SK-MEL-5 (cell line): ENCODE results near the gene TM9SF3. TPM values are rescaled to one million over a fixed set of nuclear protein-coding genes. Genes with fewer than 3 reads are reported as not detected.
"Not testable (repeated sequence)": the region's sequence is repeated elsewhere in the genome, so short reads cannot be mapped to it uniquely, and the experiment has no call there.

Source experiments
- DNase-seq: peaks from one replicate; pipeline ENCODE4 v3.0.0-alpha.2; 2016; ENCODE audit warnings: low read depth, low spot score
- in situ Hi-C: cut with HindIII; loops from 2 replicates; pipeline ENCODE4 v1.10.0; 2016; ENCODE audit warnings: low sequenced_read_pairs, high pct_unique_total_duplicates, low pct_unique_long_range_greater_than_20kb
- total RNA-seq: library from RNA; depleted of rRNA; stranded (reverse); fragments of >200 nt; shearing (Covaris generic); gene quantifications from 2 replicates; pipeline ENCODE4 v1.2.3, GENCODE V29; 2014

Gene TM9SF3
- total RNA-seq, 1 experiment from 2014 or later = 47.1 TPM

DNA sequence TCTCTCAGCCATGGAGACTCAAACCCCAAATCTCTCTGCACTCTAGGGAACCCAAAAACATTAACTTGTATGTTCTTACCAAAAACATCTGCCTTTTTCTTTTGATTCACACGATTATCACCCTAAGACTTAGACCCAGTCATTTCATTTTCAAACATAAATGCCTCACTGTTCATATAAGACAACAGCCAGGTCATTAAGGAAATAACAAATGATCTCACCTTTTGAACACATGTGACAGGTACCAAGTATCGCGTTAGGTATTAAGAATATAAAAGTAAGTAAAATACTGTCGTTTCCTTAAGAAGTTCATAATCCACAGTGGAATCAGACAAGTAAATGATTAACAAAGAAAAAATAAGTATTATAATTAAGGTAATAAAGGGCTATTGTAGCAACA is 8.8 kb downstream of the TM9SF3 start:
- in situ Hi-C loops = no loop called here
- no peak for DNase-seq

DNA sequence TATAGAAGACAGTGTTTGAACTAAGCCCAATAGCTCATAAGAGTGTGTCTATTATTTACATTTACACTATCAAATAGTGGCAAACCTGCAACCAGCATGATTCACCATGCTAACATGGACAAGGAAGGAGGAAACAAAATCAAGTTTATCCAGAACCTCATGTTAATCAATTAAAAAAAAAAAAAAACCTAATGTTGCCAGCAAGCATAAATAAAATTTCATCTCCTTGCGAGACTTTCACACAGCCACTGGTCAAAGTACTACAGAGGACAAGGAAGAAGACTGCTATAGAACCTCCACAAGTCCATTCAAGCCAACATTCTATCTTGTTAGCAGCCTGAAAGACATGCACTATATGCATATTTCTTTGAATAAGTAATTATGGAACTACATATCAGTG is 9.7 kb downstream of the TM9SF3 start:
- DNase-seq = no peak
- in situ Hi-C loops = no loop called here

DNA sequence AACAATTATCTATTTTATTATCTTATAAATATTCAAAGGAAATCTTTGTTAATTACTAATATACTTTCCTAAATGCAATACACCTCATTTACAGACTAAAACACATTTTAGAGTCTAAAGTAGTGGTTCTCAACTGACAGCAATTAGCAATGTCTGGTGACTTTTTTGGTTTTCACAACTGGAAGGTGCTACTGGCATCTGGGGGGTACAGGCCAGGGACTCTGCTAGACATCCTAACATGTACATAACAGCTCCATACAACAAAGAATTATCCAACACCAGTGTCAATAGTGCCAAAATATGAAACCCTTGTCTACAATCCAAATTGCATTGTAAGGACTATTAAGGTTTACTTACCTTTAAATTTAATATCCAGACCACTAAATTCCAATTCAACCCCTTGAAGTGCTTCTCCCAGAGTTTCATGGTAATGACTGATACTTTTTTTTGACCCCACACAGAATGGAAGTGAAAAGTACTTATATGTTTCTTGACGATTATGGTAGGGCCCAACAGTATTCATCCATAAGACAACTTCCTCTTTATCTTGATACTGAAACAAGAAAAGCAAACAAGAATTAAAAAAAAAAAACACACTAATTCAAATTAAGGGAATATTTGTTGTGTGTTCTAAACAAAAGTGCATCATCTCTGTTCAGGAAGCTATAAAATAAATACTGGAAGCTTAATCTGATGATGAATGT is 10.4 kb downstream of the TM9SF3 start:
- in situ Hi-C loops = no loop called here
- no peak for DNase-seq

DNA sequence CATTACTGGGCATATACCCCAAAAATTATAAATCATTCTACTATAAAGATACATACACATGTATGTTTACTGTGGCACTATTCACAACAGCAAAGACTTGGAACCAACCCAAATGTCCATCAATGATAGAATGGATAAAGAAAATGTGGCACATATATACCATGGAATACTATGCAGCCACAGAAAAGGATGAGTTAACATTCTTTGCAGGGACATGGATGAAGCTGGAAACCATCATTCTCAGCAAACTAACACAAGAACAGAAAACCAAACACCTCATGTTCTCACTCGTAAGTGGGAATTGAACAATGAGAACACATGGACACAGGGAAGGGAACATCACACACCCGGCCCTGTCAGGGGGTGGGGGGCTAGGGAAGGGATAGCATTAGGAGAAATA is 12.2 kb downstream of the TM9SF3 start:
- DNase-seq, in situ Hi-C loops: not testable (repeated sequence)

DNA sequence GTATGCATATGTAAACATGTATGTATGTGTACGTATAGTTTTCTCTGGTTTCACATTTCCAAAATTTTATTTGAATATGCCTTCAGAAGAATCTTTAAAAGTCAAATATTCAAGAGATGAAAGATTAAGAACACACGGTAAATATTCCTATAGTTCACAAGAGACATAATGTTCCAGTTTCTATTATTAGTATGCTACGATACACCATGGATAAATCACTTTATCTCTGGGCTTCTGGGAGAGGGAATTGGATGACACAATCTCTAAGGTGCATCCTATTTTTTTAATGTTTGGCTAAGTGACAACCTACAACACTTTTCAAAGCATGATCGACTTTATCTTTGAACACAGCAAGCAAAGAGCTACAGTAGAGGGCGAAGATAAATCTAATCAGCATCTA is 13.8 kb downstream of the TM9SF3 start:
- in situ Hi-C loops = no loop called here
- DNase-seq = no peak

DNA sequence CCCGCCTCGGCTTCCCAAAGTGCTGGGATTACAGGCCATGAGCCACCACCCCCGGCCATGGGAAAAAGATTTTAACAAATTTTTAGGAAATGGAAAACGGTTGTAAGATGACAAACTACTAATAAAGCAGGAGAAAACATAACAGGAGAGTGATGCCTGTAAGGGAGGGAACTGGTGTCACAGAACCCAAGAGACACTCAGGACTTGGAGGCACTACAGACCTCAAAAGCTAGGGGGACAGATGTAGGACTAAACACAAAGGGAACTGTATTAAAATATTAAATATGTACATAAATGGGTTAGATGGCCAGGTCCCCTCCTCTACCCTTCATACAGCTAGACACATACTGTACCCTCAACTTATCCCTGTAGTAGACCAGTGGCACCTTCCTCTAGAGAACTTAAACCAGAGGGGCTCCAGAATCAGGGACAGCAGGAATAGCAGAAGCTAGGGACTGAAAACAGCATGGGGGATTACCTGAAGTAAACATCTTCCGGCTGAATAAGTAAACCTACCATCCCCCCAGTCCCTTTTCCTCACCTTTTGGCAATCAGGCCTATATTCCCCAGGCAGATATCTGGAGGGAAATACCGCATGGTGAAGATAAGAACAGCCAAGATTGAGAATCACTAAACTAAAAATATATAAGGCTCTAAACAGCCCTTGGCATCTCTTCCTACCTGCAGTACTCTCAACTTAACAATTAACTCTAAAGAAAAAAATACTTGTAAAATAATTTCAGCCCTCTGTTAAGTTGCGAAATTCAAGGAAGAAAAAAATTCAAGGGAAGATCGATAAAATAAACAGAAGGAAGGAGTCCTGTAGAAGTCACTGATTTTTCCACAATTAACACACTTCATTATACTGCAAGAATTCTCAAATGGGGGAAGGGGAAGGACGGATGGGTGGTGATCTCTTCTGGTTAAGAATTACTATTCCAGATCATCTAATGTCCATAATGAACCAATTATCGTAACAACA is 15.5 kb downstream of the TM9SF3 start:
- DNase-seq = no peak
- in situ Hi-C loops = no loop called here

DNA sequence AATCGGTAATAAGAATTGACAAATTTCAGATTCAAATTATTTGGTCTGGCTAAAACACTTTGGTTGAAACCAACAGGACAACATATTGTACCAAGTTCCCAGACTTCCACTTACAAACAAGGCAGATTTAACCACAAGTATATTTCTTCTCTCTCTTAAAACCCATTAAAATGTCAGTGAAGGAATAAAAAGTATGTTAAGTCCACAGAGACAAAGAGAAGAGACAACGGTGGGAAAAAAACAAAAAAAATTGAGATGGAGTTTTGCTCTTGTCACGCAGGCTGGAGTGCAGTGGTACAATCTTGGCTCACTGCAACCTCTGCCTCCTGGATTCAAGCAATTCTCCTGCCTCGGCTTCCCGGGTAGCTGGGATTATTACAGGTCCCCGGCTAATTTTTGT is 16.3 kb downstream of the TM9SF3 start:
- in situ Hi-C loops = no loop called here
- DNase-seq = no peak

DNA sequence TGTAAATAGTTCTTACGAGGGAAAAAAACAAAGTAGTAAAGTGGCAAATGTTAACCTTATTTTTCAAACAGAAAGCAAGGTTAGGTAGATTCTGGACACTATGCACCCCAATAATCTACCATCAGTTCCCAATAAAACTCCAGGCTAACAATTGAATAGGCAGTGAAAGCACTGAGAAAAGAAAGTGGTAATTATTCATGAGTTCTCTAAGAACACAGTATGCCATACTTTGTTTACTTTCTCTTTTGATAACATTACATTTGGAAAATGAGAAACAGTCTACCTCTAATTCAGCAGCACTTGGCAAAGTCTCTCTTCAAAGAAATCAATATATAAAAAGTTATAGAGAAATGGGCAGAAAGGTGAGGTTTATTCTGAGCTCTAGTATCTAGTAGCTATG is 18.4 kb downstream of the TM9SF3 start:
- in situ Hi-C loops = no loop called here
- no peak for DNase-seq

DNA sequence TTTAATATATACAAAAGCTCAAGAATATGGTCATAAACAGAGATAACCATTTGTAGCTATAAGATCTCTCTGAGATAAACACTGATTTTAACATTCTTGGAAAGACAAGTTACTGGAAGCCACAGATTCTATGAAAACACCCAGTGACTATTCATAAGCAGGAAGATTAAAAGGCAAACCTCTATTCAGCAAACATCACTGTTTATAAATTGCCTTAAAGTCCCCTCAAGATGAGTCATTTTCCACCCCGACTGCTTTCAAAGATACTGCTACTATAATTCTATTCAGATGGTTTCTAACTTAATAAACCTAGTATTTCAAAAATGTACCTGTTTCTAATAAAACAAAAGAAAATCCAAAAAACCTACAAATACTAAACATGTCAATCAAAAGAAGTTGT is 21.0 kb downstream of the TM9SF3 start:
- in situ Hi-C loops = no loop called here
- DNase-seq = peak; percentile 2

DNA sequence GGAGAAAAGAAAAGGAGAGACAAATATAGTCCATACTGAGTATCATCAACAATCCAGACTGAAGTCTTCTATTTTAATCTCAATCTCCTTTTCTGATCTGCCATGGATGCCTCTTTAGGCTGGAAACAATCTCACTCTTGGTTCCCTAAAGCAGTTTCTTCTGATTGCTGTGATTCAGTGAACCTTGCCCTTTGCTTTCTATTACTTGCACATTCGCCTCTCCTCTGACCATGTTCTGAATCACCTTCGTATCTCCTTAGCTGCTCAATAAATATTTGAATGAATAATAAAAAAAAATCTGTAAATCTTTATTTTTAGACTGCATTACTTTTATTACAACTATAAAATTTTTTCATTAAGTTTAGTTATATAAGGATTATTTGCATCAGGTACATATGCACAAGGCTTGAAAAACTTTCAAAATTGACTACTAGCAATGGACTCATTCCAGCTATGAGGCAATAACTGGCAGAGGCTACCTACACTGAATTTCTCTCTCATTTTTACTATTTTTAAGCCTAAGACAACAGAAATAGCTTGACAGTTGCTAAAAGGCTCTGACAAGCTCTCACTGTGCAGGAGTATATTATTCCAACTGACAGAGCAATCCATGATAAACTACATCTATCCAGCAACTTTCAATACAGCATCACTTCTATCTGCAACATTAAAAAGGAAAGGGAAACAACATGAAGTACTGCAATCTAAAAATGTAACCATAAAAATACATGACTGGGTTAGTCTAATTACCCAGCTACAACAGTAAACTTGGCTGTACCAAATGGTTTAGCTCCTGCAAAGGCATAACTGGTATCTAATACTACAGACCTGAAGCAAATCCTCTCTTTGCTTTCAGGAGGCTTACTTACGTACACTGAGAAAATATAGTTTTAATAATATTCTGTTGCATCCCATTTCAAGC is 25.6 kb downstream of the TM9SF3 start:
- DNase-seq = no peak
- in situ Hi-C loops = no loop called here

DNA sequence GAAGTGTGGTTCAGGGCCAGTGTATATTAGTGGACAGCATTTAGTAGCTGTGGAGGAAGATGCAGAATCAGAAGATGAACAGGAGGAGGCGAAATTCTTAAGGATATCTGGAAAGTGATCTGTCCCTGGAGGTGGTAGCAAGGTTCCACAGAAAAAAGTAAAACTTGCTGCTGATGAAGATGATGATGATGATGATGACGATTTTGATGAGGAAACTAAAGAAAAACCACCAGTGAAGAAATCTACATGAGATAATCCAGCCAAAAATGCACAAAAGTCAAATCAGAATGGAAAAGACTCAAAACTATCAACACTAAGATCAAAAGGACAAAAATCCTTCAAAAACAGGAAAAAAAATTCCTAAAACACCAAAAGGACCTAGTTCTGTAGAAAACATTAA is 26.3 kb downstream of the TM9SF3 start:
- in situ Hi-C loops = no loop called here

DNA sequence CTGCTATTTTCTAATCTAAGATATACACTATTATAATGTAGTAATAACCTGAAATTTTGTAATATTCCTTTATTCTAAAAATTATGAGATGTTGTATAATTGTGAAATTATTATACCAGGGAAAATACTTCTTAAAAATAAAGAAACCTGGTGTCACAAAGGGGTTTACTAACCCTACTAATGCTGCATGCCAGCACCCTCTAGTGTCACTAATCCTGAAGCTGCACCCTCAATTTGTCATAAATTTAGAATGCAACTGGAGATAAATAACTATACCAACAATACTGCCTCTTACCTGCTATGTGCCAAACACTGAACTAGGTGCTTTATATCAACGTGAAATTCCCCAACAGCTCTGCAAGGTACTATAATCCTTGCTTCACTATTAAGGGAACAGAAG is 30.8 kb downstream of the TM9SF3 start:
- peak; percentile 19 for DNase-seq

More for the DNA sequence above, 26.3 kb downstream of the TM9SF3 start:
- DNase-seq = no peak

DNA sequence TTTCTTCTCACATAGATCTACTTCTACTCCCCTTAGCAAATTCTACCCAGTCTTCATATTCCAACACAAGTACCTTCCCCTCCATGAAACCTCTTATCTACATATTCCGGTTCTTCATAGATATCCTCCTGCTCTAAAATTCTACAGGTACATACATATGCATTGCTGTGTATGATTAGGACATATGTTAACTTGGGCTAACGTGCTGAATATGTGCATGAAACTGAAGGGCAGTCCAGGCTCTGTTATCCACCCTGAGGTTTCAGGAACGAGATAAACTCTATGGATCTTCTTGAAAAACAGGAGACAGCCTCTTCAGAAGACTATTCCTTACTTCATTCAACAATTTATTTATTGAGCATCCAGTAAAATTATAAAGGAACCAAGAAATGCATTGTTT is 31.5 kb downstream of the TM9SF3 start:
- no peak for DNase-seq
- in situ Hi-C loops = no loop called here

More for the DNA sequence above, 30.8 kb downstream of the TM9SF3 start:
- in situ Hi-C loops = no loop called here

DNA sequence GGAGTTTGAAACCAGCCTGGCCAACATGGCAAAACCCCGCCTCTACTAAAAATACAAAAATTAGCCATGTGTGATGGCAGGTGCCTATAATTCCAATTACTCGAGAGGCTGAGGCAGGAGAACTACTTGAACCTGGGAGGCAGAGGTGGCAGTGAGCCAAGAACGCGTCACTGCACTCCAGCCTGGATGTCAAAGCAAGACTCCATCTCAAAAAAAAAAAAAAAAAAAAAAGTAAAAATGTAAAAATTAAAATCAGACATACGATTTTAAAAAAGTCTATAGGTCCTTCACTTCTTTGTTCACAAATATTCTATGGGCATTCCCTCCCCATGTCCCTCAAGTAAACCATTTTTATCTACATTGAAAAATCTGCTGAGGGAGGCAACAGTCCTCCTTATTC is 38.2 kb downstream of the TM9SF3 start:
- in situ Hi-C loops = no loop called here

DNA sequence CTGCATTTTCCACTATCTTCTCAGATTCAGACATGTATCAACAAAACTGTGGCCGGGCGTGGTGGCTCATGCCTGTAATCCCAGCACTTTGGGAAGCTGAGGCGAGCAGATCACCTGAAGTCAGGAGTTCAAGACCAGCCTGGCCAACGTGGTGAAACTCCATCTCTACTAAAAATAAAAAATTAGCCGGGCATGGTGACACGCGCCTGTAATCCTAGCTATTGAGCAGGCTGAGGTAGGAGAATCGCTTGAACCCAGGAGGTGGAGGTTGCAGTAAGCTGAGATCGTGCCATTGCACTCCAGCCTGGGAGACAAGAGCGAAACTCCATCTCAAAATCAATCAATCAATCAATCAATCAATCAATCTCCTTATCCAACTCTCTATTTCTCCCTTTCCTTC is 41.3 kb downstream of the TM9SF3 start:
- DNase-seq, in situ Hi-C loops: not testable (repeated sequence)

More for the DNA sequence above, 38.2 kb downstream of the TM9SF3 start:
- no peak for DNase-seq

DNA sequence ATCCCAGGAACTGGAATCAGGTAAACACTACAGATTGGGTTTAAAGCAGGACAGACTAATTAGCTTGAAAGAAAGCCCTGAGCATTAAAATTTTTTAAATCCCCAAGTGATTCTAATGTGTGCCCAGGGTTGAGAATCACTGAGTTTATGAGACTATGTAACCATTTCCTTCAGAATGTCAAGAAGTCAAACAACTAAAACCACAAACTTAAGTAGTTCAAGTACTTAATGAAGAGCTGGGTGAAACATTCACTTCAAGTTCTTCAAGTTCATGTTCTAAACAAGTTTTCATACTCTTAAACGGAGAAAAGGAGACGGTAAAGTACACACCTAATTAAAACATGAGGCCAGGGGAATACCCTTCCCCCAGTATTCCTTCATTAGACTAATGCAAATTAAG is 44.9 kb downstream of the TM9SF3 start:
- no peak for DNase-seq
- in situ Hi-C loops = no loop called here

DNA sequence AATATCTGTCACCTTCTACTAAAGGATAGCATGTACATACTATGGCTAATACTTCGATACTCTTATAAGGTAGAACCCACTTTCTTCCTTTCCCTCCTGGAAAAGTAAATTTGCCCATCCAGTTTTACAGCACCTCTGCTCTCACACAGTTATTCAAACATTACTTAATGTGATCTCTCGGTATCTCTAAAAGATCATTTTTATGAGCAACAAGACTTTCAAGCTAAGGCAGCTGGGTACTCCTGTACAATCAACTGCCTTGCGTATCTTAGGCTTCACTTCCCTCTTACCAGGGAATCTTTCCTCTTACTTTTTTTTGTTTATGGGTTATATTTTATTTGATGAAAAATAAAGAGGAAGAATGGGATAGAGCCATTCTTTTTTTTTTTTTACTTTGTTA is 46.6 kb downstream of the TM9SF3 start:
- DNase-seq = no peak
- in situ Hi-C loops = no loop called here

DNA sequence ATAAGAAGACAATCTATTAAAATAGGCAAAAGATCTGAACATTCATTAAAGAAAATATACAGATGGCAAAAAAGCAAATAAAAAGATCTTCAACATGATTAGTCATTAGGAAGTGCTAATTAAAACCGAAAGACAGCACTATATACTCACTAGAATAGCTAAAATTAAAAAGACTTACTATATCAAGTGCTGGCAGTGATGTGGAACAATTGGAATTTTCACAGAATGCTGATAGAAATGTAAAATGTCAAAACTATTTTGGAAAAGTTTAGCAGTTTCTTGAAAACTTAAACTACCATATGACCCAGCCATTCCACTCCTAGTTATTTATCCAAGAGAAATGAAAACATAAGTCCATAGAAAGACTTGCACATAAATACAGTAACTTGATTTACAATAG is 48.1 kb downstream of the TM9SF3 start:
- in situ Hi-C loops = no loop called here
- DNase-seq = no peak
